Lower leg skin (tissue), 3 donors: Measurements from ENCODE around the gene FAM13A.

ENCODE experiments used
- CTCF ChIP-seq, 3 donors: fragments of 450-650 bp; IDR thresholded peaks; one replicate each; pipeline ENCODE4 v1.5.1; 2016; ENCODE audit warnings: antibody characterized with exemption in 3 of 3, mild to moderate bottlenecking in 3 of 3, moderate library complexity in 2 of 3
- POLR2A ChIP-seq, 2 donors: fragments of 450-650 bp; IDR thresholded peaks; one replicate each; pipeline ENCODE4 v1.6.1; 2016 to 2017; ENCODE audit warnings: antibody characterized with exemption in 2 of 2, mild to moderate bottlenecking in 1 of 2, moderate library complexity in 1 of 2

GRCh38 chr4:88859191-88859812 lies 197.7 kb downstream of the FAM13A start:
- TF ChIP-seq CTCF (IDR thresholded peaks at IDR 0.05) (no peak), POLR2A (IDR thresholded peaks at IDR 0.05) (no peak)
